ENCODE measurements around the gene MEGF6.

The MEGF6 gene

GRCh38 chr1:3545363-3546047 lies 65.8 kb downstream of the MEGF6 start:
- TF ChIP-seq CTCF (conservative IDR thresholded peaks at IDR 0.05) = no peak
- peak overlapping the region; percentile 86 for H3K27ac ChIP-seq

GRCh38 chr1:3544040-3544977 lies 67.0 kb downstream of the MEGF6 start:
- H3K27ac ChIP-seq = no peak overlapping the region
- no peak for TF ChIP-seq CTCF (conservative IDR thresholded peaks at IDR 0.05)

- no peak for TF ChIP-seq CTCF (conservative IDR thresholded peaks at IDR 0.05)
- no peak overlapping the region for H3K27ac ChIP-seq
These were observed 68.0 kb downstream of the MEGF6 start for GRCh38 chr1:3543076-3544039.

GRCh38 chr1:3542676-3543075 lies 68.6 kb downstream of the MEGF6 start:
- H3K27ac ChIP-seq = no peak overlapping the region
- TF ChIP-seq CTCF (conservative IDR thresholded peaks at IDR 0.05) = no peak

- H3K27ac ChIP-seq = no peak overlapping the region
- TF ChIP-seq CTCF (conservative IDR thresholded peaks at IDR 0.05) = no peak
These were observed 69.4 kb downstream of the MEGF6 start for GRCh38 chr1:3541936-3542335.

- H3K27ac ChIP-seq = no peak overlapping the region
- TF ChIP-seq CTCF (conservative IDR thresholded peaks at IDR 0.05) = no peak
These were observed 69.8 kb downstream of the MEGF6 start for GRCh38 chr1:3541465-3541864.
